ENCODE measurements around the gene IER2. TPM values are rescaled to one million over a fixed set of nuclear protein-coding genes. Genes with fewer than 3 reads are reported as not detected.

IER2 gene
- total and polyA plus RNA-seq, 4 donors = 39.7 to 269 (median 191) TPM

GRCh38 chr19:13154241-13154778, 4.1 kb downstream of the IER2 start:
- H3K4me1 ChIP-seq (ENCODE audit: control insufficient read depth in 1 of 2, insufficient read depth in 2 of 2, low read length in 2 of 2) = no peaks in the 10 kb centered on the region
- peak overlapping the region; percentile 95 to 97 for H3K27ac ChIP-seq (ENCODE audit: low read depth in 1 of 2, low read length in 2 of 2)
- H3K9me3 ChIP-seq (ENCODE audit: control insufficient read depth, low read length) = no peaks in the 10 kb centered on the region
- ATAC-seq (ENCODE audit: low FRiP score) (peak; percentile 40), DNase-seq (peak; percentile 97 to 98)
- no peaks in the 10 kb centered on the region for H3K36me3 ChIP-seq (ENCODE audit: control insufficient read depth in 1 of 2, insufficient read depth in 2 of 2, low read length in 1 of 2)
- 0 to 1% methylated on average over 21 of the region's 21 CpGs for WGBS, 2 donors
- H3K4me3 ChIP-seq (ENCODE audit: low read length in 2 of 2) = peak overlapping the region; percentile 52 to 61
- intact Hi-C loops (cut with DNase I) = loop anchor here in 1 of 2 donors (5.0 kb wide), 2 partner anchors 362 to 688 kb away; partner anchors contain the start of gene JUNB
- peaks cover 0 to 3% of the 10 kb centered on the region in 2 donors for H3K27me3 ChIP-seq (ENCODE audit: control insufficient read depth in 1 of 2, insufficient read depth in 2 of 2, low read length in 1 of 2)

- H3K4me1 ChIP-seq (ENCODE audit: control insufficient read depth in 1 of 2, insufficient read depth in 2 of 2, low read length in 2 of 2) = no peaks in the 10 kb centered on the region
- intact Hi-C loops (cut with DNase I) = loop anchor here in 1 of 2 donors (5.0 kb wide), 2 partner anchors 363 to 687 kb away; partner anchors contain the start of gene JUNB
- DNase-seq (peak; percentile 81 to 90), ATAC-seq (ENCODE audit: low FRiP score) (no peak)
- H3K36me3 ChIP-seq (ENCODE audit: control insufficient read depth in 1 of 2, insufficient read depth in 2 of 2, low read length in 1 of 2) = no peaks in the 10 kb centered on the region
- no peaks in the 10 kb centered on the region for H3K9me3 ChIP-seq (ENCODE audit: control insufficient read depth, low read length)
- peaks cover 0 to 3% of the 10 kb centered on the region in 2 donors for H3K27me3 ChIP-seq (ENCODE audit: control insufficient read depth in 1 of 2, insufficient read depth in 2 of 2, low read length in 1 of 2)
- H3K27ac ChIP-seq (ENCODE audit: low read depth in 1 of 2, low read length in 2 of 2) = peak overlapping the region in 1 of 2 donors; percentile 68
- peak overlapping the region; percentile 13 to 61 for H3K4me3 ChIP-seq (ENCODE audit: low read length in 2 of 2)
- WGBS, 2 donors = 7 to 11% methylated on average over 24 of the region's 24 CpGs
Measured at GRCh38 chr19:13154911-13155471, 4.8 kb downstream of the IER2 start.

GRCh38 chr19:13155472-13156359, 5.5 kb downstream of the IER2 start:
- ATAC-seq (ENCODE audit: low FRiP score) (peak; percentile 3), DNase-seq (peak; percentile 89 to 94)
- peak overlapping the region in 1 of 2 donors; percentile 68 for H3K27ac ChIP-seq (ENCODE audit: low read depth in 1 of 2, low read length in 2 of 2)
- no peaks in the 10 kb centered on the region for H3K9me3 ChIP-seq (ENCODE audit: control insufficient read depth, low read length)
- H3K4me1 ChIP-seq (ENCODE audit: control insufficient read depth in 1 of 2, insufficient read depth in 2 of 2, low read length in 2 of 2) = no peaks in the 10 kb centered on the region
- peaks cover 0 to 3% of the 10 kb centered on the region in 2 donors for H3K27me3 ChIP-seq (ENCODE audit: control insufficient read depth in 1 of 2, insufficient read depth in 2 of 2, low read length in 1 of 2)
- H3K36me3 ChIP-seq (ENCODE audit: control insufficient read depth in 1 of 2, insufficient read depth in 2 of 2, low read length in 1 of 2) = no peaks in the 10 kb centered on the region
- intact Hi-C loops (cut with DNase I) = no loop called here
- H3K4me3 ChIP-seq (ENCODE audit: low read length in 2 of 2) = peak overlapping the region; percentile 13 to 61
- 18 to 20% methylated on average over 34 to 55 of the region's 55 CpGs for WGBS, 2 donors

- DNase-seq (no peak), ATAC-seq (ENCODE audit: low FRiP score) (no peak)
- Histone ChIP-seq H3K4me3 (ENCODE audit: low read length in 2 of 2) (no peak overlapping the region), H3K4me1 (ENCODE audit: control insufficient read depth in 1 of 2, insufficient read depth in 2 of 2, low read length in 2 of 2) (no peaks in the 10 kb centered on the region), H3K9me3 (ENCODE audit: control insufficient read depth, low read length) (no peaks in the 10 kb centered on the region), H3K36me3 (ENCODE audit: control insufficient read depth in 1 of 2, insufficient read depth in 2 of 2, low read length in 1 of 2) (no peaks in the 10 kb centered on the region), H3K27me3 (ENCODE audit: control insufficient read depth in 1 of 2, insufficient read depth in 2 of 2, low read length in 1 of 2) (no peaks in the 10 kb centered on the region), H3K27ac (ENCODE audit: low read depth in 1 of 2, low read length in 2 of 2) (no peak overlapping the region)
- WGBS, 2 donors = 90 to 96% methylated on average over 3 of the region's 3 CpGs
- intact Hi-C loops (cut with DNase I) = no loop called here
Measured at GRCh38 chr19:13159713-13160112, 9.5 kb downstream of the IER2 start.

GRCh38 chr19:13160557-13160956, 10.3 kb downstream of the IER2 start:
- Histone ChIP-seq H3K27ac (ENCODE audit: low read depth in 1 of 2, low read length in 2 of 2) (no peak overlapping the region), H3K9me3 (ENCODE audit: control insufficient read depth, low read length) (no peaks in the 10 kb centered on the region), H3K4me3 (ENCODE audit: low read length in 2 of 2) (no peak overlapping the region), H3K36me3 (ENCODE audit: control insufficient read depth in 1 of 2, insufficient read depth in 2 of 2, low read length in 1 of 2) (no peaks in the 10 kb centered on the region), H3K4me1 (ENCODE audit: control insufficient read depth in 1 of 2, insufficient read depth in 2 of 2, low read length in 2 of 2) (no peaks in the 10 kb centered on the region), H3K27me3 (ENCODE audit: control insufficient read depth in 1 of 2, insufficient read depth in 2 of 2, low read length in 1 of 2) (no peaks in the 10 kb centered on the region)
- DNase-seq (no peak), ATAC-seq (ENCODE audit: low FRiP score) (no peak)
- 87 to 94% methylated on average over 1 of the region's 1 CpG for WGBS, 2 donors
- intact Hi-C loops (cut with DNase I) = no loop called here

GRCh38 chr19:13162724-13163608, 12.8 kb downstream of the IER2 start:
- Histone ChIP-seq H3K4me3 (ENCODE audit: low read length in 2 of 2) (no peak overlapping the region), H3K27ac (ENCODE audit: low read depth in 1 of 2, low read length in 2 of 2) (peak overlapping the region; percentile 52 to 92), H3K27me3 (ENCODE audit: control insufficient read depth in 1 of 2, insufficient read depth in 2 of 2, low read length in 1 of 2) (no peaks in the 10 kb centered on the region), H3K4me1 (ENCODE audit: control insufficient read depth in 1 of 2, insufficient read depth in 2 of 2, low read length in 2 of 2) (no peaks in the 10 kb centered on the region), H3K36me3 (ENCODE audit: control insufficient read depth in 1 of 2, insufficient read depth in 2 of 2, low read length in 1 of 2) (no peaks in the 10 kb centered on the region), H3K9me3 (ENCODE audit: control insufficient read depth, low read length) (no peaks in the 10 kb centered on the region)
- DNase-seq (peak; percentile 98 to 99), ATAC-seq (ENCODE audit: low FRiP score) (peak; percentile 92)
- WGBS, 2 donors = 3 to 4% methylated on average over 57 to 58 of the region's 58 CpGs
- intact Hi-C loops (cut with DNase I) = no loop called here

GRCh38 chr19:13163609-13164342, 13.6 kb downstream of the IER2 start:
- Histone ChIP-seq H3K27me3 (ENCODE audit: control insufficient read depth in 1 of 2, insufficient read depth in 2 of 2, low read length in 1 of 2) (no peaks in the 10 kb centered on the region), H3K36me3 (ENCODE audit: control insufficient read depth in 1 of 2, insufficient read depth in 2 of 2, low read length in 1 of 2) (no peaks in the 10 kb centered on the region), H3K9me3 (ENCODE audit: control insufficient read depth, low read length) (no peaks in the 10 kb centered on the region), H3K4me3 (ENCODE audit: low read length in 2 of 2) (no peak overlapping the region), H3K27ac (ENCODE audit: low read depth in 1 of 2, low read length in 2 of 2) (peak overlapping the region; percentile 52 to 92), H3K4me1 (ENCODE audit: control insufficient read depth in 1 of 2, insufficient read depth in 2 of 2, low read length in 2 of 2) (no peaks in the 10 kb centered on the region)
- ATAC-seq (ENCODE audit: low FRiP score) (peak; percentile 53), DNase-seq (peak; percentile 90 to 91)
- WGBS, 2 donors = 8 to 9% methylated on average over 19 to 20 of the region's 20 CpGs
- intact Hi-C loops (cut with DNase I) = no loop called here

Measured in aorta (tissue), 5 donors.